Skin epidermis (tissue), 12 donors: ENCODE results near the gene DTX1.
"Not testable (repeated sequence)": the region's sequence is repeated elsewhere in the genome, so short reads cannot be mapped to it uniquely, and the experiment has no call there.

Source experiments
- H3K27ac ChIP-seq, 21 experiments: fragments of 200-600 bp; sonication (generic) in 11 of 21; one replicate each; pipeline ENCODE4 v1.5.0; 2020; ENCODE audit warnings: mild to moderate bottlenecking in 3 of 21, inconsistent platforms in 2 of 21, moderate library complexity in 2 of 21
- H3K4me3 ChIP-seq, 7 experiments: fragments of 200-600 bp; sonication (generic) in 2 of 7; one replicate each; pipeline ENCODE4 v1.5.0; 2020; ENCODE audit warnings: inconsistent platforms in 2 of 7, mild to moderate bottlenecking in 2 of 7, moderate library complexity in 1 of 7

The DTX1 gene

GRCh38 chr12:113130457-113131135 is 74.1 kb downstream of the DTX1 start:
- H3K27ac ChIP-seq: no peak overlapping the region
- no peak overlapping the region for H3K4me3 ChIP-seq

GRCh38 chr12:113131556-113131955 is 75.0 kb downstream of the DTX1 start:
- Histone ChIP-seq H3K27ac (no peak overlapping the region), H3K4me3 (no peak overlapping the region)

GRCh38 chr12:113133036-113133435 is 76.5 kb downstream of the DTX1 start:
- H3K4me3 ChIP-seq: no peak overlapping the region
- no peak overlapping the region for H3K27ac ChIP-seq

- Histone ChIP-seq H3K27ac (no peak overlapping the region), H3K4me3 (no peak overlapping the region)
Observed at GRCh38 chr12:113133666-113134065, 77.1 kb downstream of the DTX1 start.

GRCh38 chr12:113134071-113134470 is 77.5 kb downstream of the DTX1 start:
- Histone ChIP-seq H3K27ac (no peak overlapping the region), H3K4me3 (peak overlapping the region in 4 of 7 experiments; percentile 28 to 48 (median 39))

- peak overlapping the region in 8 of 21 experiments; percentile 45 to 91 (median 65) for H3K27ac ChIP-seq
- H3K4me3 ChIP-seq: peak overlapping the region in 5 of 7 experiments; percentile 28 to 48 (median 37)
Observed at GRCh38 chr12:113134521-113134951, 78.0 kb downstream of the DTX1 start.

GRCh38 chr12:113135178-113136127 is 78.9 kb downstream of the DTX1 start, which contains the start of gene RASAL1:
RASAL1 (minus strand) TSS chr12:113135761; CDS start chr12:113135462, 299 bp downstream.
- Histone ChIP-seq H3K27ac (peak within 1 kb of the TSS in 20 of 21 experiments; percentile 27 to 91 (median 64)), H3K4me3 (peak within 1 kb of the TSS; percentile 11 to 48 (median 35))

- peak overlapping the region in 16 of 21 experiments; percentile 14 to 91 (median 48) for H3K27ac ChIP-seq
- H3K4me3 ChIP-seq: peak overlapping the region in 4 of 7 experiments; percentile 28 to 48 (median 40)
Observed at GRCh38 chr12:113136128-113136989, 79.8 kb downstream of the DTX1 start.

- peak overlapping the region in 8 of 21 experiments; percentile 17 to 91 (median 68) for H3K27ac ChIP-seq
- H3K4me3 ChIP-seq: no peak overlapping the region
Observed at GRCh38 chr12:113136990-113137511, 80.5 kb downstream of the DTX1 start.

- H3K4me3 ChIP-seq: no peak overlapping the region
- H3K27ac ChIP-seq: peak overlapping the region in 2 of 21 experiments; percentile 9 to 91
Observed at GRCh38 chr12:113137861-113138783, 81.6 kb downstream of the DTX1 start.

GRCh38 chr12:113138826-113139225 is 82.3 kb downstream of the DTX1 start:
- Histone ChIP-seq H3K27ac (no peak overlapping the region), H3K4me3 (no peak overlapping the region)

GRCh38 chr12:113140706-113141105 is 84.2 kb downstream of the DTX1 start:
- Histone ChIP-seq H3K27ac (no peak overlapping the region), H3K4me3 (no peak overlapping the region)

GRCh38 chr12:113141716-113142115 is 85.2 kb downstream of the DTX1 start:
- peak overlapping the region in 16 of 21 experiments; percentile 28 to 78 (median 64) for H3K27ac ChIP-seq
- H3K4me3 ChIP-seq: not testable (repeated sequence)

GRCh38 chr12:113142173-113142885 is 85.8 kb downstream of the DTX1 start:
- Histone ChIP-seq H3K4me3 (no peak overlapping the region), H3K27ac (peak overlapping the region in 19 of 21 experiments; percentile 28 to 78 (median 66))

- Histone ChIP-seq H3K27ac (peak overlapping the region in 18 of 21 experiments; percentile 28 to 78 (median 64)), H3K4me3 (no peak overlapping the region)
Observed at GRCh38 chr12:113142886-113143332, 86.4 kb downstream of the DTX1 start.

- H3K27ac ChIP-seq: peak overlapping the region in 2 of 21 experiments; percentile 66
- no peak overlapping the region for H3K4me3 ChIP-seq
Observed at GRCh38 chr12:113143959-113144358, 87.4 kb downstream of the DTX1 start.

GRCh38 chr12:113144806-113145205 is 88.3 kb downstream of the DTX1 start:
- H3K27ac ChIP-seq: no peak overlapping the region

More at GRCh38 chr12:113144806-113145205, 88.3 kb downstream of the DTX1 start:
- H3K4me3 ChIP-seq: no peak overlapping the region
